Kidney capillary endothelial cell (primary cell): ENCODE results near the gene DNAJC24.

Source experiments
- DNase-seq: peaks from one replicate; pipeline ENCODE4 v3.0.0-alpha.2; 2018; ENCODE audit warnings: low spot score

DNAJC24 gene

GRCh38 chr11:31415435-31415834, 45.8 kb downstream of the DNAJC24 start:
- no peak for DNase-seq

DNA sequence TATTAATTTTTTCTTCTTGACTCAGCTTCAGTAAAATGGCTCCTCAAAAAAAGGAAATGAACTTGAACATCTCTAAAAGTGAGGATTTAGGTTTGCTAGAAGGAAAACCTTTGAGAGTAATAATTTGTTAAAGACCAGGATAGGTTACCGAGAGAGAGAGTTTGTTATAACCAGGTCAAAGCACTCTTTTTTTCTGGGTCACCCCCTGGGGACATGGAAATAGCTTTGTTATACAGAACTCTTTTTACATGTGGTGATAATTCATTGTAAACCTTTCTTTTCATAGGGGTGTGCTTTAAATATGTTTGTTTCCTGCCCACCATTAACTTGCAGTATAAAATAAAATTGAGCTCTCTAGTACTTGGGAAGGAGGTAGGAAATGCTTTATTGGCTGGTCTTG, 47.7 kb downstream of the DNAJC24 start:
- DNase-seq = no peak

GRCh38 chr11:31417816-31418215, 48.2 kb downstream of the DNAJC24 start:
- DNase-seq = no peak

- DNase-seq = no peak
Observed at GRCh38 chr11:31419138-31419537, 49.5 kb downstream of the DNAJC24 start.

- DNase-seq = no peak
Observed at GRCh38 chr11:31419669-31420068, 50.0 kb downstream of the DNAJC24 start.

DNA sequence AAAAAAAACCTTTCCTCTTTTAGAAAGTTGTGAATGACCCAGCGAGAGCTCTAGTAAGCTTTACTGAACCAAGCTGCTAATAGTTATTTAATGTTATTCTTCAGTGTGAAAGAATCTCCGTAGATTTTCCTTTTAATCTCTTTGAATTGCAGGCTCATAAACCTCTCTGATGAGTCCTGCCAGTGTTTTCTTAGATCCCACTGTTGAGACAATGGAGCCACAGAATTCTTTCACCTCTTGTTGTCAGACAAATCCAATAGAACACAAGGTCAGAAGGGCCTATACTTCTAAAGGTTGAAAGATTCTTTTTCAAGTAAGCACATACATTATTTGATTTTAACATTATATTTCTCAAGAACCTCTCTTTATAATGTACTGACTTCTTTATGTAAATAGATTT, 52.2 kb downstream of the DNAJC24 start:
- no peak for DNase-seq

DNA sequence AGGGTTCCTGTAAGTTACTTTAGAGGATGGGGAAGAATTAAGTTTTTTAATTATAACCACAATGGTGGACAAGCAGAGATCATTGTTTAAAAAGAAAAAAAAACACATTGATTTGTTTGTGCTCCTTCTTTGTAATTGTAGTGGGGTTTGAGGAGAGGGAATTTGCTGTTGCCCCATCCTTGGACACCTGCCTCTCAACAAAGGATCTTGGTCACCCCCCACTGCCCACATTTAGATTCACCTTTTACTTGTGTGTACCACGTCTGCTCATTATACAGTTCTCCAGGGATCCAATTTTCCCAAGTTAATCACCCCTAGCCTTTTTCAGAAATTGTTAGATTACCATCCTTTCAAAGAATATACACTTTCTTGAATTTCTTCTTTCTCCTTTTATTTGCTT, 53.0 kb downstream of the DNAJC24 start:
- DNase-seq = no peak

- DNase-seq = no peak
Observed at GRCh38 chr11:31424652-31425051, 55.0 kb downstream of the DNAJC24 start.

DNA sequence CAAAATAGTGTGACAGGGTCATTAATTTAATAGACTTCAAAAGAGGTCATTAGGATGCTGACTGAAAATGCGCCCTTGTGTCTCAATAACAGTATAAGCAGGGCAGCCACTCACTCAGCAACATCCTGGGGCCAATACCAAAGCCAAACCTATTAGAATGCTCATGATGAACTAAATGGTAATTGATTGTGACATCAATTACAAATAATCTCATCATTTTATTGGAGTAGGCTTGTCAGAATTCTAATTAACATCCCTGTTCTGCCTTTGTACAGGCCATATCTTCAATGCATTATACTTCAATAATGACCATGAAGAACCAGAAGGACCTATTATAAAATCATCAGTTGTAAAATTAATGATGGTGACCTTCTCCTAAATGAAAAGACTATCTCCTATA, 64.2 kb downstream of the DNAJC24 start:
- no peak for DNase-seq

DNA sequence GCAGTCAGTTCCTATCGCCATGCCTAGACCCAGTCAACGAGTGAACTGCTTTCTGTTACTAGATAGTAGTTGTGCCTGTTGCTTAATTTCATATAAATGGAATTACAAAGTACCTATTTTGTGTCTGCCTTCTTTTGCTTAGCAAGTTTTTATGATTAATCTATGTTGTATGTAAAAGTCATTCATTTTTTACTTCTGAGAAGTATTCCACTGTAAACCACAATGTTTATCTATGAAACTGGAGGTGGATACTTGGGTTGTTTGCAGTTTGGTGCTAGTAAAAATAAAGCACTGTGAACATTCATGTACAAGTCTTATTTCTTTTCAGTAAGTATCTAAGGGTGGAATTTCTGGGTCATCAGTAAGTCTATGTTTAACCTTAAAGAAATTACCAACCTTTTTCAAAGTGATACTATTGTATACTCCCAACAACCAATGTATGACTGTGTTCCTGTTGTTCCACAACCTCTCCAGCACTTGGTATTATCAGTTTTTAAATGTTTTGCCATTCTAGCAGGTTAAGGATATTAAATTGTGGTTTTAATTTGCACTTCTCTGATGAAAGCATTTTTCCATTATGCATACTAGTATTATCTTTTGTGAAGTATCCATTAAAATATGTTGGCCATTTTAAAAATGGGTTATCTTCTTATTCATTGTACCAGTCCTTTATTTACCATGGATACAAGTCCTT, 68.2 kb downstream of the DNAJC24 start:
- DNase-seq = no peak

- no peak for DNase-seq
Observed at GRCh38 chr11:31441296-31441695, 71.6 kb downstream of the DNAJC24 start.

- DNase-seq = no peak
Observed at GRCh38 chr11:31442086-31442485, 72.4 kb downstream of the DNAJC24 start.

- DNase-seq = no peak
Observed at GRCh38 chr11:31443802-31444201, 74.1 kb downstream of the DNAJC24 start.

- DNase-seq = no peak
Observed at GRCh38 chr11:31445621-31446020, 76.0 kb downstream of the DNAJC24 start.

GRCh38 chr11:31449040-31449439, 79.4 kb downstream of the DNAJC24 start:
- DNase-seq = no peak

DNA sequence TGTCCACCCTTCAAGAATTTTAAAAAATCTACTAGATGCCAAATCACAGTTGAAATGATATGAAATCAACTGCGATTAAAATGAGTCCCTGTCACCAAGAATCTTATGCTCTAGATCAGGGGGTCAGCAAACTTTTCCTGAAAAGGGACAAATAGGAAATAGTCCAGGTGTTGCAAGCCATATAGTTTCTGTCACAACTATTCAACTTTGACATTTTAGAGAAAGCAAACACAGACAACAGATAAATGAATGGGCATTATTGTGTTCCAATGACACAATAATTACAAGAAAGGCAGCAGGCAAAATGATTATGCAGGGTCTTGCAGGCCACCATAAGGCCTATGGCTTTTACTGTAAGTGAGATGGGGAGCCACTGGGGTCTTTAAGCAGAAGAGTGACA, 81.2 kb downstream of the DNAJC24 start:
- no peak for DNase-seq

GRCh38 chr11:31455177-31455576, 85.5 kb downstream of the DNAJC24 start:
- DNase-seq = no peak

DNA sequence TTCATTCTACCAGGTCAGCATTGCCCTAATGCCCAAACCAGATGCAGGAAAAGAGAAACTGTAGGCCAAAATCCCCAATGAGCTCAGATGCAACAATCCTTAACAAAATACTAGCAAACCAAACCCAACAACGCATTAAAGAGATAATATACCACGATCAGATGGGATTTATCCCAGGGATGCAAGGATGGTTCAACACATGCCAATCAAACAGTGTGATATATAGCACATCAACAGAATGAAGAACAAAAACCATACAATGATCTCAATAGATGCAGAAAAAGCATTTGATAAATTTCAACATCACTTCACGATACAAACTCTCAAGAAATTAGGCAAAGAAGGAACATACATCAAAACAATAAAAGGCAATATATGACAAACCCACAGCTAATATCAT, 94.8 kb downstream of the DNAJC24 start:
- DNase-seq = no peak

- DNase-seq = no peak
Observed at GRCh38 chr11:31474083-31474482, 104.4 kb downstream of the DNAJC24 start.

DNA sequence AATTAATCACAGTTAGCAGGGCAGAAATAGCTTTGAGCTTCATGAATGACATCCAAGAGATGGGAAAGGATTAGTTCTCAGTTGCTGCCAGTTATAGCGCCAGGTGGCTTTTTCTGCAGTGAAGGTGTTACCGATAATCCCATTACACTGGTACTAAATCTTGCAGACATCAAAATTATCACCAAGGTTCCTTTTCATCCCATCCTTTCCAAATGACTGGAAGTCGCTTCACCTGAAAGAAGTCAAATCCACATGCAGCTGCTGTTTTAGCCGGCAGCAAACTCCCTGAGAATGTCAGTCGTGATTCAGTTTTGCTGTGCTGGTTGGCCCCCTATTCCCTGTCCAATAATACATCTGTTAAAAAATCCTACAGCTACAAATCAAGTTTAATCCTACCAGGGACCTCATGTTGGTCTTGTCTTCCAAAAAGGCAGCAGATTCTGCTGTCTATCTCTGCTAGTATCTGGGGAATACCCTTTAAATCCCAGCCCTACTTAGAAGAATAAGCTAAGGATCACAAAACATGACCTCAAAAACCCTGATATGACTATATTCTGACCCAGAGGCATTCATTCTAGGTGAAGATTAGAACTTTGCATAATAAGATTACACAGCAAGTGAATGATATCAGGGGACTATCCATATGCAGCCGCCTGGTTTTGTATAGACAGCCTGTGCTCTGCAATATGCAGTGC, 108.0 kb downstream of the DNAJC24 start:
- DNase-seq = no peak

GRCh38 chr11:31478223-31478590, 108.5 kb downstream of the DNAJC24 start:
- DNase-seq = no peak

- no peak for DNase-seq
Observed at GRCh38 chr11:31479066-31479465, 109.4 kb downstream of the DNAJC24 start.

GRCh38 chr11:31480930-31481329, 111.3 kb downstream of the DNAJC24 start:
- DNase-seq = no peak
